B cell (primary cell): ENCODE measurements around the gene PLCXD1. TPM values are rescaled to one million over a fixed set of nuclear protein-coding genes. Genes with fewer than 3 reads are reported as not detected.

Experiments used
- ATAC-seq: fragments of 200-7000 bp; cut with Tn5 transposase; one replicate; pipeline ENCODE4 v1.10.0; 2021; ENCODE audit warnings: low read depth, mild to moderate bottlenecking, moderate number of reproducible peaks, moderate library complexity
- CTCF ChIA-PET: fragments of 350-600 bp; sonication (Branson Sonifier 250); formaldehyde crosslinking; loops from one replicate; lab custom pipeline; 2021; ENCODE audit warnings: antibody characterized with exemption, inconsistent platforms; lab: Charles Lee
- POLR2A ChIA-PET: fragments of 350-600 bp; sonication (Branson Sonifier 250); formaldehyde crosslinking; loops from one replicate; lab custom pipeline; 2021; ENCODE audit warnings: antibody characterized with exemption; lab: Charles Lee
- DNase-seq: peaks from one replicate; pipeline ENCODE4 v3.0.0; 2013
- H2AFZ ChIP-seq: 2 replicates; pipeline ENCODE4 v1.6.1; 2012; ENCODE audit warnings: mild to moderate bottlenecking, low read depth, low read length; ENCODE audit not compliant: insufficient read depth, poor library complexity, severe bottlenecking
- H3K27ac ChIP-seq, 2 donors: 1 replicate in 1 of 2; 2 replicates in 1 of 2; pipeline ENCODE4 v1.5.1; 2012 to 2013; ENCODE audit warnings: low read length in 2 of 2, mild to moderate bottlenecking in 2 of 2, moderate library complexity in 1 of 2
- H3K27me3 ChIP-seq, 4 experiments: fragments of 200-600 bp in 1 of 4; sonication (generic) in 1 of 4; replicated peaks in 1 of 4; 1 replicate in 2 of 4; 2 replicates in 2 of 4; pipeline versions ENCODE4 v1.6.1 to v1.7.0; 2013 to 2016; ENCODE audit warnings: low read length in 3 of 4, mild to moderate bottlenecking in 2 of 4, mixed read lengths in 1 of 4, moderate library complexity in 1 of 4; ENCODE audit not compliant: insufficient read depth in 4 of 4, control insufficient read depth in 3 of 4; ENCODE audit errors: control extremely low read depth in 1 of 4
- H3K36me3 ChIP-seq, 2 experiments: replicated peaks in 1 of 2; 1 replicate in 1 of 2; 2 replicates in 1 of 2; pipeline versions ENCODE4 v1.6.1 to v1.7.1; 2013; ENCODE audit warnings: low read length in 1 of 2; ENCODE audit not compliant: insufficient read depth in 2 of 2, control insufficient read depth in 1 of 2; ENCODE audit errors: control extremely low read depth in 1 of 2, extremely low read depth in 1 of 2
- H3K4me1 ChIP-seq, 2 donors: fragments of 200-600 bp in 1 of 2; sonication (generic) in 1 of 2; 1 replicate in 1 of 2; 2 replicates in 1 of 2; pipeline versions ENCODE4 v1.5.1 to v1.6.1; 2013 to 2017; ENCODE audit warnings: low read length in 2 of 2; ENCODE audit not compliant: control insufficient read depth in 2 of 2, insufficient read depth in 2 of 2
- H3K4me2 ChIP-seq: replicated peaks from 2 replicates; pipeline ENCODE3; 2012; ENCODE audit warnings: mild to moderate bottlenecking, low read depth, low read length; ENCODE audit not compliant: poor library complexity, severe bottlenecking
- H3K4me3 ChIP-seq, 5 experiments: fragments of 200-600 bp in 1 of 5; sonication (generic) in 1 of 5; 1 replicate in 3 of 5; 2 replicates in 2 of 5; pipeline versions ENCODE4 v1.5.1 to v1.7.0; 2011 to 2016; ENCODE audit warnings: low read length in 4 of 5, mild to moderate bottlenecking in 4 of 5, low read depth in 2 of 5, control low read depth in 1 of 5, moderate library complexity in 1 of 5; ENCODE audit not compliant: insufficient read depth in 1 of 5; ENCODE audit errors: control extremely low read depth in 1 of 5, extremely low read depth in 1 of 5
- H3K79me2 ChIP-seq: fragments of 200-600 bp; sonication (generic); one replicate; pipeline ENCODE4 v1.6.0; 2016; ENCODE audit warnings: low read length; ENCODE audit not compliant: control insufficient read depth, insufficient read depth
- H3K9ac ChIP-seq: fragments of 200-600 bp; sonication (generic); 2 replicates; pipeline ENCODE4 v1.6.1; 2017; ENCODE audit warnings: mild to moderate bottlenecking, low read length, moderate library complexity
- H3K9me3 ChIP-seq, 3 donors: one replicate each; pipeline versions ENCODE4 v1.6.1 to v1.7.1; 2013; ENCODE audit warnings: low read length in 2 of 3; ENCODE audit not compliant: control insufficient read depth in 2 of 3, insufficient read depth in 1 of 3; ENCODE audit errors: control extremely low read depth in 1 of 3
- H4K20me1 ChIP-seq: 2 replicates; pipeline ENCODE4 v1.6.0; 2012; ENCODE audit warnings: mild to moderate bottlenecking, low read length; ENCODE audit not compliant: insufficient read depth, control insufficient read depth, poor library complexity, severe bottlenecking
- H3K27ac Mint-ChIP-seq: one replicate; pipeline ENCODE4 v1.8.0; 2021; ENCODE audit warnings: mixed read lengths
- H3K27me3 Mint-ChIP-seq: one replicate; pipeline ENCODE4 v1.8.0; 2021; ENCODE audit warnings: mixed read lengths
- H3K4me1 Mint-ChIP-seq: one replicate; pipeline ENCODE4 v1.8.0; 2021; ENCODE audit warnings: mixed read lengths
- H3K4me3 Mint-ChIP-seq: one replicate; pipeline ENCODE4 v1.8.0; 2021; ENCODE audit warnings: mixed read lengths
- H3K9me3 Mint-ChIP-seq: one replicate; pipeline ENCODE4 v1.8.0; 2022; ENCODE audit warnings: mixed read lengths; ENCODE audit not compliant: insufficient read depth
- EZH2 ChIP-seq: IDR thresholded peaks from 2 replicates; pipeline ENCODE4 v1.6.1; 2012; ENCODE audit warnings: borderline replicate concordance, low read depth, mild to moderate bottlenecking, moderate library complexity, low read length; ENCODE audit not compliant: insufficient read depth, poor library complexity, severe bottlenecking
- WGBS: methylation state at CpG from one replicate; pipeline ENCODE4 v1.1.5; 2013; ENCODE audit warnings: missing lambda C conversion rate; ENCODE audit not compliant: insufficient coverage; 5-methylcytosine and 5-hydroxymethylcytosine counted together
- intact Hi-C: fragments of 100-400 bp; cut with micrococcal nuclease; formaldehyde crosslinking; loops from one replicate; pipeline ENCODE4 v1.10.0; 2022
- polyA plus RNA-seq: library from polyadenylated mRNA; depleted of rRNA; stranded (reverse); fragments of >200 nt; gene quantifications from 2 replicates; pipeline ENCODE4 v1.2.3, GENCODE V29; 2012
- total RNA-seq, 2 donors: library from RNA; stranded (reverse); fragments of 120-200 nt in 1 of 2; gene quantifications; 1 replicate in 1 of 2; 2 replicates in 1 of 2; pipeline versions ENCODE4 v1.2.3 to v1.2.4, GENCODE V29; 2013 to 2022
- TF ChIP-seq, protein P1 (sequence below): fragments of 200-600 bp; IDR thresholded peaks from one replicate; pipeline ENCODE4 v1.8.0; 2022; ENCODE audit warnings: antibody characterized with exemption, mild to moderate bottlenecking

The PLCXD1 gene
- total and polyA plus RNA-seq, 2 donors (not counting 1 experiment from before 2014, with no cell fraction given) = 30.4 to 38.5 TPM

DNA sequence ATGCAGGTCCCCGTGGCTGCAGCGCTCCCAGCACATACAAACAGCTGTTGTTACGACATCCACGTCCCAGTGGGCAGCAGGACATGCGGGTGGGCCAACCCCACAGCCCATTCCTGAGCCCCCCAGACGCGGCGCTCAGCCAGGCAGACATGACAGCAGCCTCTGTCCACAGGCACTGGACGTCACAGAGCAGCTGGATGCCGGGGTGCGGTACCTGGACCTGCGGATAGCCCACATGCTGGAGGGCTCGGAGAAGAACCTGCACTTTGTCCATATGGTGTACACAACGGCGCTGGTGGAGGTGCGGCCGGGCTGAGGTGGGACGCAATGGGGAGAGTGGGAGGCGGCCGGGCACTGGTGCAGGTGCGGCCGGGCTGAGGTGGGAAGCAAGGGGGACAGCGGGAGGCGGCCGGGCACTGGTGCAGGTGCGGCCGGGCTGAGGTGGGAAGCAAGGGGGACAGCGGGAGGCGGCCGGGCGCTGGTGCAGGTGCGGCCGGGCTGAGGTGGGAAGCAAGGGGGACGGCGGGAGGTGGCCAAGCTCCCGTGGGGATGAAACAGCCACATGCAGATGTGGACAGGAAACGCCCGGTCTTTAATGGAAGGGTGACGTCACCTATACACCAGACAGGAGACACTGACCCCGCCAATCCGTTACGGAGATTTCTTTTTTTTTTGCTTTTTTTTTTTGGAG lies 9.4 kb downstream of the PLCXD1 start:
- H3K27ac ChIP-seq = no peak overlapping the region
- 98% methylated on average over 23 of the region's 42 CpGs for WGBS
- DNase-seq (no peak), ATAC-seq (no peak)
- no peaks in the 10 kb centered on the region for H4K20me1 ChIP-seq
- peaks cover 0 to 17% (median 0%) of the 10 kb centered on the region in 3 donors for H3K9me3 ChIP-seq
- H3K27me3 Mint-ChIP-seq = no peaks in the 10 kb centered on the region
- no peak overlapping the region for H2AFZ ChIP-seq
- H3K4me2 ChIP-seq = no peak overlapping the region
- ChIA-PET POLR2A (no interaction called here), CTCF (no interaction called here)
- intact Hi-C loops = no loop called here
- peaks cover 3 to 30% of the 10 kb centered on the region in 2 experiments for H3K36me3 ChIP-seq
- H3K9me3 Mint-ChIP-seq = no peaks in the 10 kb centered on the region
- no peaks in the 10 kb centered on the region for H3K27me3 ChIP-seq
- H3K79me2 ChIP-seq = no peaks in the 10 kb centered on the region
- no peak overlapping the region for H3K27ac Mint-ChIP-seq
- H3K9ac ChIP-seq = no peak overlapping the region
- H3K4me3 ChIP-seq = no peak overlapping the region
- no peaks in the 10 kb centered on the region for H3K4me1 ChIP-seq
- H3K4me1 Mint-ChIP-seq = no peaks in the 10 kb centered on the region
- H3K4me3 Mint-ChIP-seq = no peak overlapping the region
- no peak for TF ChIP-seq EZH2
- TF ChIP-seq, protein P1, sequence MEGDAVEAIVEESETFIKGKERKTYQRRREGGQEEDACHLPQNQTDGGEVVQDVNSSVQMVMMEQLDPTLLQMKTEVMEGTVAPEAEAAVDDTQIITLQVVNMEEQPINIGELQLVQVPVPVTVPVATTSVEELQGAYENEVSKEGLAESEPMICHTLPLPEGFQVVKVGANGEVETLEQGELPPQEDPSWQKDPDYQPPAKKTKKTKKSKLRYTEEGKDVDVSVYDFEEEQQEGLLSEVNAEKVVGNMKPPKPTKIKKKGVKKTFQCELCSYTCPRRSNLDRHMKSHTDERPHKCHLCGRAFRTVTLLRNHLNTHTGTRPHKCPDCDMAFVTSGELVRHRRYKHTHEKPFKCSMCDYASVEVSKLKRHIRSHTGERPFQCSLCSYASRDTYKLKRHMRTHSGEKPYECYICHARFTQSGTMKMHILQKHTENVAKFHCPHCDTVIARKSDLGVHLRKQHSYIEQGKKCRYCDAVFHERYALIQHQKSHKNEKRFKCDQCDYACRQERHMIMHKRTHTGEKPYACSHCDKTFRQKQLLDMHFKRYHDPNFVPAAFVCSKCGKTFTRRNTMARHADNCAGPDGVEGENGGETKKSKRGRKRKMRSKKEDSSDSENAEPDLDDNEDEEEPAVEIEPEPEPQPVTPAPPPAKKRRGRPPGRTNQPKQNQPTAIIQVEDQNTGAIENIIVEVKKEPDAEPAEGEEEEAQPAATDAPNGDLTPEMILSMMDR = no peak

DNA sequence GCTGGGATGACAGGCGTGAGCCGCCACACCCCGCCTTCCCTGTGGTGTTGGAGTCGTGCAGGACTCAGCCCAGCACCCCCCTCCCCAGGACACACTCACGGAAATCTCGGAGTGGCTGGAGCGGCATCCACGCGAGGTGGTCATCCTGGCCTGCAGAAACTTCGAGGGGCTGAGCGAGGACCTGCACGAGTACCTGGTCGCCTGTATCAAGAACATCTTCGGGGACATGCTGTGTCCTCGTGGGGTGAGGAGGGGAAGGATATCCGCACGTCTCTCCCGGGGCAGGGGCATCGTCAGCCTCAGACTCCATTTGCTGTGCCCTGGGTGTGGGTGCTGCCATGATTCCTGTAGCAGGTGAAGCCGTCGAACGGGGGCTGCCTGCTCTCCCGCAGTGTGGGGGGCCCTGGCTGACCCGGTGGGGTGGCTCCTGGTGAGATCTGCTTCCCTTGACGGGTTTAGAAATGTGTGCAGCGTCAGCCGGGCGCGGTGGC lies 10.3 kb downstream of the PLCXD1 start:
- no peaks in the 10 kb centered on the region for H3K4me1 Mint-ChIP-seq
- Histone ChIP-seq H2AFZ (no peak overlapping the region), H3K9ac (no peak overlapping the region), H4K20me1 (no peaks in the 10 kb centered on the region), H3K36me3 (peaks cover 3 to 29% of the 10 kb centered on the region in 2 experiments), H3K27ac (no peak overlapping the region), H3K79me2 (no peaks in the 10 kb centered on the region), H3K27me3 (no peaks in the 10 kb centered on the region), H3K4me1 (no peaks in the 10 kb centered on the region), H3K4me2 (no peak overlapping the region), H3K9me3 (peaks cover 0 to 17% (median 0%) of the 10 kb centered on the region in 3 donors), H3K4me3 (no peak overlapping the region)
- 97% methylated on average over 29 of the region's 29 CpGs for WGBS
- intact Hi-C loops = no loop called here
- TF ChIP-seq EZH2 = no peak
- TF ChIP-seq, protein P1 = no peak
- no peaks in the 10 kb centered on the region for H3K27me3 Mint-ChIP-seq
- H3K27ac Mint-ChIP-seq = no peak overlapping the region
- ChIA-PET POLR2A (no interaction called here), CTCF (no interaction called here)
- no peaks in the 10 kb centered on the region for H3K9me3 Mint-ChIP-seq
- H3K4me3 Mint-ChIP-seq = no peak overlapping the region
- DNase-seq (no peak), ATAC-seq (no peak)
